Colon (tissue), 2 donors: ENCODE results near the gene TXNDC17.
"Not testable (repeated sequence)": the region's sequence is repeated elsewhere in the genome, so short reads cannot be mapped to it uniquely, and the experiment has no call there.

ENCODE experiments used
- FAIRE-seq: peaks from 2 replicates; lab custom pipeline; 2012; peaks lifted over from hg19 to GRCh38; lab: Jason Lieb, UNC
- donor health status: control.
- donor health status: control.

TXNDC17 gene

GRCh38 chr17:6661464-6661848 lies 20.6 kb downstream of the TXNDC17 start:
- FAIRE-seq: no peak

DNA sequence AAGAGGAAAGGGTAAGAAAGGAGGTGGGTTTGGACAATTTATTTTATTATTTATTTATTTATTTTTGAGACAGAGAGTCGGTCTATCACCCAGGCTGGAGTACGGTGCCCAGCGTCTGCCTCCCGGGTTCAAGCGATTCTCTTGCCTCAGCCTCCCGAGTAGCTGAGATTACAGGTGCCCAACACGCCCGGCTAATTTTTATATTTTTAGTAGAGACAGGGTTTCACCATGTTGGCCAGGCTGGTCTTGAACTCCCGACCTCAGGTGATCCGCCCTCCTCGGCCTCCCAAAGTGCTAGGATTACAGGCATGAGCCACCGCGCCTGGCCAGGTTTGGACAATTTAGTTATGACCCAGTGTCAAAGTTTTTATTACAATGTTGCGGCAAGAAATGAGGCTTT lies 22.3 kb downstream of the TXNDC17 start:
- not testable (repeated sequence) for FAIRE-seq

DNA sequence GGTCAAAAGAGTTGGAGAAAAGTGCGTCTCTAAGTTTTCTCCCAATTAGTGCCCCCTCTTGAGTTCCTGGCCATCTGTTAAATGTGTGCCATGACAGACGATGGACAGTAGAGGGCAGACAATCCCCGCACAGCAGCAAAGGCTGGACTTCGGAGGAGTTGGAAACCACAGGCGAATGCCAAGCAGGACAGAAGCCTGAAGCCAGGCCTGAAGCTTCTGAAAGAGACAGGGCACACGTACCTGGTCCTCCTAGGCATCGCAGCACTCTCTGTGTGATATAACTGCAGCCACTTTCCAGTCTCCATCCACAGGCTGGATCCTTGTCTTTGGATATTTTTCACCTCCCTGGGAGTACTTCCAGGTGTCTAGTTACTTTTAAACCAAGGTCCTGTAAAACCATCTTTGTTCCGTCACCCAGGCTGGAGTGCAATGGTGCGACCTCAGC lies 25.2 kb downstream of the TXNDC17 start:
- FAIRE-seq: no peak

DNA sequence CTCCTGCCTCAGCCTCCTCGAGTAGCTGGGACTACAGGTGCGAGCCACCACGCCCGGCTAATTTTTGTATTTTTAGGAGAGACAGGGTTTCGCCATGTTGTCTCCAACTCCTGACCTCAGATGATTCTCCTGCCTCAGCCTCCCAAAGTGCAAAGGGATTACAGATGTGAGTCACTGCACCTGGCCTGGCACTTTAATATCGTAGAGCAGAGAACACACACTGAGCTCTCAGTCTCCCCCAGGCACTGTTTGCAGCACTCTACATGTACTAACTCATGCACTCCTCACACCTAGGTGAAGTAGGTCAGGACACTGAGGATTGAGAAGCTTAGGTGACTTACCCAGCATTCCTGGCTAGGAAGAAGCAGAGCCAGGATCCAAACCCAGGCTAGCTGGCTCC lies 25.7 kb downstream of the TXNDC17 start:
- FAIRE-seq: no peak

- no peak for FAIRE-seq
Observed at GRCh38 chr17:6667516-6667915, 26.7 kb downstream of the TXNDC17 start.

DNA sequence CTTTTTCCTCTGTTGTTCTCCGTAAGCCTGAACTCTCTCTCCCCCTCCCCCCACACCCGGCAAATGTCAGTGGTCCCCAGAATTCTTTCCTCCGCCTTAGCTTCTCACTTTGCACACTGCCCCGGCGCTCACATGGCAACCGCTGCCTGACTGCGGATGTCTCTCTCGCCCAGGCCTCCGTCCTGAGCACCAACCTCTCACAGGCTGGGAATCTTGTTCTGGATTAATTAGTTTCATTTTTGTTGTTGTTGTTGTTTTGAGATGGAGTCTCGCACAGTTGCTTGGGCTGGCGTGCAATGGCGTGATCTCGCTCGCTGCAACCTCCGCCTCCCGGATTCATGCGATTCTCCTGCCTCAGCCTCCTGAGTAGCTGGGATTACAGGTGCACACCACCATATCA lies 27.4 kb downstream of the TXNDC17 start:
- FAIRE-seq: no peak

DNA sequence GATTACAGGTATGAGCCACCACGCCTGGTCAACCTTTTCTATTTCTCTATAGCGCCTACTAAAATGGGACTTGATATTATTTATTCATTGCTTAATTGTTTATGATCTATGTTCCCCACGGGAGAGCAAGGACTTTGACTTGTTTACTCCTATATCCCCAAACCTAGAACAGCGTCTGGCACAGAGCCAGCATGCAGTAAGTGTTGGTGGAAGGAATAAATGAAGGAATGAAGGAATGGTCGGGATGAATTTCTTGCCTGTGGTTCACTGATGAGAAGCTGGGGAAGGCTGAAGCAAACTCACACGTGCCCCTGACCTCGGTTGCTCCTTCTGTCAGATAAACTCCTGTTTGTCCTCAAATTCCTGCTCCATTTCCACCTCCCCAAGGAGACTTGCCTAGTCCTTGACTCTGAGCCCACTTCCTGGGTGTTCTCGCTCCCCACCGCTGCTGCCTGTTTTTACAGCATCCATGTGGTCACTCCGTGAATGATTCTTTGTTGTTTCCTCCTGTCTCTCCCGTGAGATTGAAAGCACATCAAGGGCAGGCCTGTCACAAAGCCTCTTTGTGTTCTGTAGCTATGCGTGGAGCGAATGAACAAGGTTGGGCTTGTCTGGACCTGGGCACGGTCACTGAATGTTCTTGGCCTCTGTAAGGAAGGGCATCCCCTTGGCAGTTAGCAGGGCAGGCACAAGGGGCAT lies 28.0 kb downstream of the TXNDC17 start:
- no peak for FAIRE-seq

- FAIRE-seq: no peak
Observed at GRCh38 chr17:6669479-6670212, 28.8 kb downstream of the TXNDC17 start.

GRCh38 chr17:6670571-6670970 lies 29.7 kb downstream of the TXNDC17 start:
- FAIRE-seq: no peak

DNA sequence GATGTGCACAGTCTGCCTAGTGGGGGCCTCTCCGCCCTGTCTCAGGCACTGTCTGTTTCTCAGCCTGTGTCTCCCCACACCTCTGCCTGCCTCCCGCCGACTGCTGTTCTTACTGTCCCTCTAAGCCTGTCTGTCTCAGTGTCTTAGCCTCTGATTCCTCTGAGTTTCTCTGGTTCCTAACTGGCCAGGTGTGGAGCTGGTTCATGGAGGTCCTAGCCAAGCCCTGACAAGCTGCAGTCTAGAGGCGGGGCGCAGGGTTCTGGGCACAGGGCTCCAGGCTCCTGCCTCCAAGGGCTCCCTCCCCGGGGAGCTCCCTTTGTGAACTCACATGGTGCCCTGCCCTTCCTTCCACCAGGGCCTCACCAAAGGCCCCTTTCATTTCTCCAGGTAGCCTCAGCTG lies 30.1 kb downstream of the TXNDC17 start:
- FAIRE-seq: no peak

GRCh38 chr17:6671431-6671830 lies 30.6 kb downstream of the TXNDC17 start:
- FAIRE-seq: no peak

DNA sequence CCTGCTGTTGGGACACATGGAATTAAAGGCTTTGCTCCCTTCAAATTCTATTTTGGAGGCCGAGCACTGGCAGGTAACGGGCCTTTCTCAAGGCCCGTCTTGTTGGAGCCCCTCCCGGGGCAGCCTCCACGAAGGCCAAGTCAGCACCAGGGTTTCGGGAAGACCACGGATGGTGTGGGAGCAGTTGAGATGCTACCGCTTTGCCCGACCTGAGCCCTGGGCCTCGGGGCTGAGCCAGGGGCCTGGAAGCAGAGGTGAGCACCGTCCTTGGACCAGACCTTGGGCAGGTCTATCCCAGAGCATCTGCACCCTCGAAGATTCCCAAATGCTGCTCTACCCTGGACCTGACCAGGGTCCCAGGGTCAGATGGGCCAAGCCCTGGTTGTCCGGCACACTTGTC lies 33.7 kb downstream of the TXNDC17 start:
- FAIRE-seq: no peak

DNA sequence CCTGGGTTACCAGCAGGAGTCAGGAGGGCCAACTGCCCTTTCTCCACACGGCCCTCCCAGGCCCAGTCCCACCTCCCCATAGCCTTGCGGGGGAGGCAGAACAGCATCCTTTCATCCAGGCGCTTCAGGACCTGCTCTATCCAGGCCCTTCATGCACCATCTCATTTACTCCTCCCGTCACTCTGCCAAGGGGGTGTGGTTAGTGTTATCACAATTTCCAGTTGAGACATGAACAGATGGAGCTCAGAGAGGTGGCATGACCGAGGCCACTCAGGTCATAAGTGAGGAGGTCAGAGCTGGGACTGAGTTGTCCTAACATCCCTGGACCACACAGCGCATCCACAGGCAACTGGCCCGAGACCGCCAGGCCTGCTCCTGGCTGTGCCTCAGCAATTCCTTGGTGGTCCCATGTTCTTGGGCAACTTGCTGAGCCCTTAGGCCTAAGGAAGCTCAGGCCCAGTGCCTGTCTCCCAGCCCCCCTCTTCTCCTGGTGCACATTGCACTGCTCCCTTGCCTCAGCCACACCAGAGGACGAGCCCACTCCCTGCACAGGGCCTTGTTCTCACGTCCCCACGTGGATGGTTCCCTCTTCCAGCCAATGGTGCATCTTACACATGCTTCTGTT lies 34.5 kb downstream of the TXNDC17 start:
- no peak for FAIRE-seq

DNA sequence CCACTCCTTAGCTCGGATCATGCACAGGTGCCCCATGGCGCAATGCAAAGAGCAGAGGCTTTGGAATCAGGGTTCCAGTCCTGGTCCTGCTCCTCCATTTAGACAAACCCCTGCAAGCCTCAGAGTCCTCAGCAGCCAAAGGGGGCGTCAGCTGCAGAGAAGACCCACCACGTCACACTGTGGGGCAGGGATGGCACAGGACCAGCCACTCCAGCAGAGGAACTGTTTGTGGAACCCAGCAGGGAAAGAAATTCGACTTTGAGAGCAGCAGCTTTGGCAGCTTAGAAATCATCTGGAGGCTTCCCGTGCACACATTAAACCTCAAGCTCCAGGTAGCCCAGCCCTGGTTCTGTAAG lies 35.9 kb downstream of the TXNDC17 start:
- FAIRE-seq: no peak

DNA sequence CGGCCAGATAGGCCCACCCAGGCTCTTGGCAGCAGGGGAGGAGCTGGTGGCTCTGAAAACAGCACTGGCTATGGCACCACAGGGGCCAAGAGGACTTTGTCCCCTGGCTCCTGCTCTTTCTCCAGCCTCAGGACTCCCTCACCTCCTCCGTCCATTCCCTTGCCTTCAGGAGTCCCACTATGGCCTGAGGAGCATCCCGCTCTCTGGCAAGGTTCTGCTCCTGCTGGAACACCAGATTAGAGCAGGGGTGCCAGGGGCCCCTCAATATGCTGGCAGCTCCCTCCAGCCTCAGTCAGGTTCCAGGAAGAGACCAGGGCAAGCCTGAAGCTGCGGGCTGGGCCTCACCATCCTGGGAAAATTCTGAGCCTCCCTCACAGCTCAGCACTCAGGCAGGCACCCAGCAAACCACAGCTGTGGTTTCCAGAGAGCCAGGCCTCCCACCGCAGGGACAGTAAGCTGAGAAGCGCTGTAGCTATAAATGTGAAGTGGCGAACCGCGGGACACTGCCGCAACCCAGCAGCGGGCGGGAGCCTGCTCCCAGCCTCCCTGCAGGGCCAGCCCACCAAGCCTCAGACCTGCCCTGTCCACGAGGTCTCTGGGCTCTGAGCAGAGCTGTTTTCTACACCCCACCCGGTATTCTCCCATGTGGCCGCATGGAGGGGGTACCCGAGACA lies 36.4 kb downstream of the TXNDC17 start:
- no peak for FAIRE-seq

DNA sequence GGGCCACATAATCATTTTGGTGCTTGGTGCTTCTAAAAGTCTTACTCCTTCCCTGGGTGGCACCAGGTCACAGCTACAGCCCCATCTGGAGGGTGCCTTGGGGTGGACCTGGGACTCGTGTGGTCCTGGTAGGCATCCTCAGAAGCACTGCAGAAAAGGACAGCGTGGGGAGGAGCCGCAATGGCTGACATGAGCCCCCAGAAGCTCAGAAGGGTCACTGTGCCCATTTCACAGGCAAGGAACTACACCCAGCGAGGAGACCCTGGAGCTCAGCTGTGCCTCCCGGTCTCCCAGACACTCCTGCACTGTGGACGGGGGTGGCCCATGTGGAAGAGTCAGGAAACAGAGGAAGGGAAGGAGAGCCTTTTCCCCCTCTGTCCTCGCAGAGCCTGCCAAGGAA lies 37.1 kb downstream of the TXNDC17 start:
- FAIRE-seq: no peak

GRCh38 chr17:6679241-6679640 lies 38.4 kb downstream of the TXNDC17 start:
- no peak for FAIRE-seq

GRCh38 chr17:6681176-6681575 lies 40.3 kb downstream of the TXNDC17 start:
- no peak for FAIRE-seq

GRCh38 chr17:6681671-6682070 lies 40.8 kb downstream of the TXNDC17 start:
- FAIRE-seq: no peak

DNA sequence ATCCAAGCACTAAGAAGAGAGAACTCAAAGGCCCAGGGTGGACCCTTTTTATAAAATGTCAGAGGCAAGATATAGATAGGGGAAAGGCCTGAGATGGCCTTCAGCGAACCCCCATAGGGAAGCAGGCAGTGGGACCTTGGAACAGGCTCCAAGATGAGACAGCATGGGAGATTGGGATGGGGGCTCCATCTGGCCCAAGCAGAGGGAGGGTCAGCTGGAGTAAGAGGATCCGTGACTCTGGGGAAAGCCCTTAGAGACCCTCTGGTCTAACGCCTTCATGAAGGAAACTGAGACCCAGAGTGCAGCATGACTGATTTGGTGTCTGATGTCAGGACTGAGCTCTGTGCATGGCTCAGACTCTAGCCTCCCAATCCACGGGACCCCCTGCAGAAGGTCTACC lies 41.5 kb downstream of the TXNDC17 start:
- FAIRE-seq: no peak

GRCh38 chr17:6683081-6683684 lies 42.3 kb downstream of the TXNDC17 start:
- no peak for FAIRE-seq

GRCh38 chr17:6683730-6684459 lies 43.0 kb downstream of the TXNDC17 start:
- FAIRE-seq: no peak
